HT-29 (cell line): ENCODE measurements around the gene ALDOA. TPM values are rescaled to one million over a fixed set of nuclear protein-coding genes. Genes with fewer than 3 reads are reported as not detected.

ENCODE experiments used
- DNase-seq: peaks from one replicate; pipeline ENCODE4 v3.0.0-alpha.2; 2015; ENCODE audit warnings: low spot score
- total RNA-seq: library from RNA; depleted of rRNA; stranded (reverse); fragments of >200 nt; shearing (Covaris generic); gene quantifications from 2 replicates; pipeline ENCODE4 v1.2.3, GENCODE V29; 2014

Gene ALDOA
- total RNA-seq, 1 experiment from 2014 or later: 1,983 TPM

DNA sequence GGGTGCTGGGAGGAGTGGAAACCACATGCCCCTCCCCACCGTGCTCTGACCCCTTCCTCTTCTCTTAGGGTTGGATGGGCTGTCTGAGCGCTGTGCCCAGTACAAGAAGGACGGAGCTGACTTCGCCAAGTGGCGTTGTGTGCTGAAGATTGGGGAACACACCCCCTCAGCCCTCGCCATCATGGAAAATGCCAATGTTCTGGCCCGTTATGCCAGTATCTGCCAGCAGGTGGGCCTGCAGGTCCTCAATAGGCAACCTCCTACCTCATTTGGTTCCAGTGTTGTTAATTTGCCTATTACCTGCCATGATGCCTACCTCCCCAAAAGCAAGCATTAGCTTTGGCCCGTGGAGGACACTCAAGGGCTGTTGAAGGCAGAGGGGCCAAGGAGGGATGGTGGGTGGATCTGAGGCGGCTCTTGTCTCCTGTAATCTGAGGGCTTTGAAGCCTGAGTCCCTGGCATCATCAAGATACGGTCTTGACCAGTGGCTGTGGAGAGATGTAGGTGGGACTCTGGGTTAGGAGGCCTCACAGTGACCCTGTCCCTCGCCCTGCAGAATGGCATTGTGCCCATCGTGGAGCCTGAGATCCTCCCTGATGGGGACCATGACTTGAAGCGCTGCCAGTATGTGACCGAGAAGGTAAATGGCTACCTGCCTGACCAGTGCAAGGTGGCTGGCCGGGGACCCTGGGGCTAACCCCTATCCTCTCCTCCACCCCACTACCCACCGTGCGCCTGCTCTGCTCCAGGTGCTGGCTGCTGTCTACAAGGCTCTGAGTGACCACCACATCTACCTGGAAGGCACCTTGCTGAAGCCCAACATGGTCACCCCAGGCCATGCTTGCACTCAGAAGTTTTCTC is 3.4 kb downstream of the ALDOA start:
- DNase-seq: peak; percentile 52

GRCh38 chr16:30069611-30070462 is 4.3 kb downstream of the ALDOA start:
- no peak for DNase-seq

- DNase-seq: no peak
Observed at GRCh38 chr16:30070490-30070889, 4.9 kb downstream of the ALDOA start.

- DNase-seq: peak; percentile 92
Observed at GRCh38 chr16:30075503-30076275, 10.1 kb downstream of the ALDOA start, which contains the start of gene PPP4C. Gene PPP4C, plus strand, starts transcription at chr16:30075994. Its CDS starts 384 bp downstream, at chr16:30076378.

DNA sequence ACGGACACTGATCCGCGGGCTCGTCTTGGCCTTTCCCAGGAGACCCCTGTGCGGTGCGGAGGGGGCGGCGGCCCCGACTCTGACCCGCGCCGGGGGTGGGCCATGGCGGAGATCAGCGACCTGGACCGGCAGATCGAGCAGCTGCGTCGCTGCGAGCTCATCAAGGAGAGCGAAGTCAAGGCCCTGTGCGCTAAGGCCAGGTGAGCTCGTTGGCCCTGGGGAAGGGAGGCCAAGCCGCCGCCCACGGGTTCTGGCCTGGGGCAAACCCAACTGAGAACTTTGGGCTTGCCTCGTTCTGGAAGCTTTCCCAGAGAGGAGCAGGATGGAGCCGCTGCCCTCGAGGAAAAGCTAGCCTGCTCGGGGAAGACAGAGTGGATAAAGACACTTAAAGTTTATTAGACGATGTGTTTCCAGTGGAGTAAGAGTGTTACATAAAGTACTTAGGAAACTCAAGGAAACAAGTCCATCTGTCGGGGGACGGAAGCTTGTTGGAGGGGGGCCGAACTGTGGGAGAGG is 10.8 kb downstream of the ALDOA start:
- DNase-seq: no peak

- no peak for DNase-seq
Observed at GRCh38 chr16:30077656-30078055, 12.1 kb downstream of the ALDOA start.

GRCh38 chr16:30078744-30079143 is 13.2 kb downstream of the ALDOA start:
- no peak for DNase-seq

DNA sequence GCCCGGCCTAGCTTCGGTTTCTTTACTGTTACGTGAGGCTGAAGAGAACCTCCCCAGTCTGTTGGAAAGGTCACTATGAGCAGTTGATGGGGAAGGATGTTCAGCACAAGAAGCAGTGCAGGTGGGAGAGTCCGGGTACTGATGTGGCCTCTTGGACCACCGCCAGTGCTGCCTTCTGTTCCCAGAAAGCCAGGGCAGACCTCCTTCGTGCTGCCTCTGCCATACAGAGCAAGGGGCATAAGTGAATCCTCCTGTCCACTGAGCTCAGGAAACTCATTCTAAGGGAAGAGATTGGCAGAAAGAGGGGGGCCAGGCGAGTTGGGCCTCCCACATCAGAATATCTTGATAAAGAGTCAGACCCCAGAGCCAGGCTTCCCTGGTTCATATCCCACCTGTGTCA is 13.9 kb downstream of the ALDOA start:
- no peak for DNase-seq

GRCh38 chr16:30082545-30083090 is 17.1 kb downstream of the ALDOA start:
- no peak for DNase-seq

DNA sequence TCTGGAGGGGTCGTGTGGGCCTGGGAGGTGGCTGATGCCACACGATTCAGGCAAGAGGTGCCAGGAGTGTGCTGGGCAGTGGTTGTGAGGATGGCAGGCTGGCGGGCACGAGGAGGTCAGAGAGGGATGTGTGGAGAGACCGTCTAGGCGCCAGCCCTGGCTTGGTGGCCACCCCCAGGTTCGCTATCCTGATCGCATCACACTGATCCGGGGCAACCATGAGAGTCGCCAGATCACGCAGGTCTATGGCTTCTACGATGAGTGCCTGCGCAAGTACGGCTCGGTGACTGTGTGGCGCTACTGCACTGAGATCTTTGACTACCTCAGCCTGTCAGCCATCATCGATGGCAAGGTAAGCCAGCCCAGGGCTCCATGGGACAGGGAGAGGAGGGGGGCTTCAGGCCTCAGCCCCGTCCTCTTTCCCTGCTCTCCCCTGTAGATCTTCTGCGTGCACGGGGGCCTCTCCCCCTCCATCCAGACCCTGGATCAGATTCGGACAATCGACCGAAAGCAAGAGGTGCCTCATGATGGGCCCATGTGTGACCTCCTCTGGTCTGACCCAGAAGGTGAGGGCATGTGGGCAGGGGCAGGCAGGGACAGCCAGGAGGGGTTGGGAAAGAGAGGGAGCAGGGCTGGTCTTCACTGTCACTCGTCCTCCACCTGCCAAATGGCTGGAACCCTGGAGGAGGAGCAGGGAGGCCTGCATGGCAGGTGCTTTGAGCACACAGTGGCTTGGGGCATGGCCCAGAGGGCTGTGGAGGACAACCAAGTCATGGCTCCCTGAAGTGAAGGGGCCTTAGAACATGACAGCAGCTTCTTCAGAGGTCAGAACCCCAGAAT is 17.9 kb downstream of the ALDOA start:
- DNase-seq: no peak

DNA sequence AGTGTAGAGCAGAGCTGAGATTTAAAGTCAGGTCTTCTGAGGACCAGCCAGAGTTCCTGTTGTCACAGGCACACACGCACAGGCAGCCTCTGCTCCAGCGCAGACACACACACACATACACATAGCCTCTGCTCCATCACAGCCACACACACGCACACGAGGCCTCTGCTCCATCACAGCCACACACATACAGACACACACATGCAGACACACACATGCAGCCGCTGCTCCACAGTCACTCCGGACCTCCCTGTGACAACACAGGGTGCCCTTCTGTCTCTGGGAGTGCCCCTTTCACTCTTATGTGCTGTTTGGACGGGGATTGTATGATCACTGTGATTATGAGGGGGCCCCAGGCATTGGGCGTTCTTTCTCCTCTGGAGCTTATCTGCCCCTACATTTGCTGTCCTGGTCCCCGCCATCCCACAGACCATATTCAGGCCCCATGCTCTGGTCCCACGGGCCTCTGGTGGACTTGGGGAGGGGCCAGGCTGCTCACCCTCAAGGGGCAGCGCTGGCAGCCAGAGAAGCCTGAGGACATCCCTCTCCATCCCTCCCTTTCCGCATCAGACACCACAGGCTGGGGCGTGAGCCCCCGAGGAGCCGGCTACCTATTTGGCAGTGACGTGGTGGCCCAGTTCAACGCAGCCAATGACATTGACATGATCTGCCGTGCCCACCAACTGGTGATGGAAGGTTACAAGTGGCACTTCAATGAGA is 18.7 kb downstream of the ALDOA start:
- DNase-seq: no peak

DNA sequence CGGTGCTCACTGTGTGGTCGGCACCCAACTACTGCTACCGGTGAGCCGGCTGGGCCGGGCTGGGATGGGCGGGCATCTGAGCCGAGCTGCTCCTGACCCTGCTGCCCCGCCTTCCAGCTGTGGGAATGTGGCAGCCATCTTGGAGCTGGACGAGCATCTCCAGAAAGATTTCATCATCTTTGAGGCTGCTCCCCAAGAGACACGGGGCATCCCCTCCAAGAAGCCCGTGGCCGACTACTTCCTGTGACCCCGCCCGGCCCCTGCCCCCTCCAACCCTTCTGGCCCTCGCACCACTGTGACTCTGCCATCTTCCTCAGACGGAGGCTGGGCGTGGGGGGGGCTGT is 19.2 kb downstream of the ALDOA start:
- DNase-seq: no peak

GRCh38 chr16:30085247-30085646 is 19.7 kb downstream of the ALDOA start:
- DNase-seq: no peak

- no peak for DNase-seq
Observed at GRCh38 chr16:30085820-30086219, 20.3 kb downstream of the ALDOA start.

DNA sequence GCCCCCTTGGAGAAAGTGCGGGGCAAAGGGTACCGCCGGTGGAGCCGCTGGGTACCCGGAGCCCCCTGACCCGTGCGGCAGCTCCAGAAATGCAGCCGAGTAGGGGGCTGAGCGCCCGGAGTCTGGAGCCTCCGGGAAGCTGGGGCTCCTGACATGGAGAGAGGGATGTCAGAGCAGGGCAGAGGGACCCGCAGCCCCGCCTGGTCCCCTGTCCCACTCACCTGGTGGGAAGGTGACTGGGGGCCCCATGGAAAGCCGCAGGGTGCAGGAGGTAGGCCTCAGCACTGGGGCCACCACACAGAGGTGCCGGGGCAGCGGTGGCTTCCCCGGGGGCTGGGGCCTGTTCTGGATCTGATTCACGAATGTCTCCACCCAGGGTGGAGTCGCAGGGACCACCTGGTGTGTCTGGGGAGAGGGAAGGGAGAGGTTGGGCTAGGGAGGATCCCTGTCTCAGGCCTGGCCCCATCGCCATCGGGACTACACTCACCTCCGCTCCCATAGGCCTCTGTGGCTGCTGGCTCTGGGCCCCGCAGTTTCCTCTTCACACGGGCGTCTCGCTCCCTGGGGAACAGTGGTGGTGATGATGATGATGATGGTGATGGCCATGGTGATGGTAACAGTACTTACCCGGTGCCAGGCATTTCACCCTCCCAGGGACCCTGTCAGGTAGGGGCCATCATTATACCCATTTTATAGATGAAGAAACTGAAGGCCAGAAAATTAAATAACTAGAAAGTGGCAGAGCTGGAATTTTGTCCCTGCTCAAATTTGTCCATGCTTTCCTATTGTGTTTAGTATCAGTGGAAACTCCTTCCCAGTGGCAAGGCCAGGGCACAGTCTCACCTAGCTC is 21.0 kb downstream of the ALDOA start:
- no peak for DNase-seq

- no peak for DNase-seq
Observed at GRCh38 chr16:30087181-30087898, 21.8 kb downstream of the ALDOA start.

- DNase-seq: no peak
Observed at GRCh38 chr16:30088237-30088831, 22.8 kb downstream of the ALDOA start.
